ENCODE measurements around the gene ADARB1.

ADARB1 gene

DNA sequence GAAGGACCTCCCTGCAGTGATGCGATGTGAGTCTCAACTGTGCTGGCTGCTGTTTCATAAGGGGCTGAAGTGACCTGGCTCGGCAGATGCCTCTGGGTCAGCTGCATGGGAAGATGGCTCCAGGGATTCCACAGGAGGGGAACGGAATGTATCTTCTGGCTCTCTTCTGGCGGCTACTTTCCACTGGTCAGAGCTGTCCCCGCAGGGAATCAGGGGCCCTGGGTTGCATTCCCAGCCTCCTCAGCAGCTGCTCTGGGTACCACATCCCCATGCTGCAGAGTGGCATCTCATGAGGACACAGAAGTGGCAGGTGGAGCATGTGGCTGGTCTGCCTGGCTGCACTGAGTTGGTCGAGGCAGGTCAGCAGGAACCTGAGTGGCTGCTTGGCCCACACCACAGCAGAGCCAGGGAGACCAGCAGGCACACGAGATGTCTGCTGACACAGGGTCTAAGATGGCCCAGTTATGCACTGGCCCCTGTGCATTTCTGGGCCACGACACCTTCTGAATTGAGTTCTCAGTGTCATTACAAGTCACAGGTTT lies 170.5 kb downstream of the ADARB1 start:
- Histone ChIP-seq H3K79me2 (ENCODE audit: insufficient read depth, low read length) (no peaks in the 10 kb centered on the region), H3K9me3 (ENCODE audit: low read length) (peaks cover 10% of the 10 kb centered on the region), H3F3A (ENCODE audit: insufficient read depth, low read length) (no peaks in the 10 kb centered on the region), H3K27ac (ENCODE audit: low read depth, low read length, poor library complexity, severe bottlenecking) (no peak overlapping the region), H3K4me1 (ENCODE audit: insufficient read depth, low read length, severe bottlenecking) (no peaks in the 10 kb centered on the region), H3K36me3 (ENCODE audit: insufficient read depth, low read length) (no peaks in the 10 kb centered on the region; the same call in 1 of the 2 replicates), H3K27me3 (ENCODE audit: insufficient read depth, low read length) (no peaks in the 10 kb centered on the region), H3K9me2 (ENCODE audit: low read depth, low read length) (no peaks in the 10 kb centered on the region), H4K20me1 (ENCODE audit: insufficient read depth, low read length) (no peaks in the 10 kb centered on the region), H2AFZ (ENCODE audit: low read length) (no peak overlapping the region), H3K4me2 (ENCODE audit: low read length) (no peak overlapping the region), H3K4me3 (ENCODE audit: low read depth, low read length, poor library complexity, severe bottlenecking) (no peak overlapping the region), H3K9ac (ENCODE audit: low read length) (no peak overlapping the region)
- no peak for TF ChIP-seq EZH2 (IDR thresholded peaks at IDR 0.05; ENCODE audit: borderline replicate concordance, low read length)
- TF ChIP-seq, protein P1, sequence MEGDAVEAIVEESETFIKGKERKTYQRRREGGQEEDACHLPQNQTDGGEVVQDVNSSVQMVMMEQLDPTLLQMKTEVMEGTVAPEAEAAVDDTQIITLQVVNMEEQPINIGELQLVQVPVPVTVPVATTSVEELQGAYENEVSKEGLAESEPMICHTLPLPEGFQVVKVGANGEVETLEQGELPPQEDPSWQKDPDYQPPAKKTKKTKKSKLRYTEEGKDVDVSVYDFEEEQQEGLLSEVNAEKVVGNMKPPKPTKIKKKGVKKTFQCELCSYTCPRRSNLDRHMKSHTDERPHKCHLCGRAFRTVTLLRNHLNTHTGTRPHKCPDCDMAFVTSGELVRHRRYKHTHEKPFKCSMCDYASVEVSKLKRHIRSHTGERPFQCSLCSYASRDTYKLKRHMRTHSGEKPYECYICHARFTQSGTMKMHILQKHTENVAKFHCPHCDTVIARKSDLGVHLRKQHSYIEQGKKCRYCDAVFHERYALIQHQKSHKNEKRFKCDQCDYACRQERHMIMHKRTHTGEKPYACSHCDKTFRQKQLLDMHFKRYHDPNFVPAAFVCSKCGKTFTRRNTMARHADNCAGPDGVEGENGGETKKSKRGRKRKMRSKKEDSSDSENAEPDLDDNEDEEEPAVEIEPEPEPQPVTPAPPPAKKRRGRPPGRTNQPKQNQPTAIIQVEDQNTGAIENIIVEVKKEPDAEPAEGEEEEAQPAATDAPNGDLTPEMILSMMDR (IDR thresholded peaks at IDR 0.05; ENCODE audit: low read length) = no peak

DNA sequence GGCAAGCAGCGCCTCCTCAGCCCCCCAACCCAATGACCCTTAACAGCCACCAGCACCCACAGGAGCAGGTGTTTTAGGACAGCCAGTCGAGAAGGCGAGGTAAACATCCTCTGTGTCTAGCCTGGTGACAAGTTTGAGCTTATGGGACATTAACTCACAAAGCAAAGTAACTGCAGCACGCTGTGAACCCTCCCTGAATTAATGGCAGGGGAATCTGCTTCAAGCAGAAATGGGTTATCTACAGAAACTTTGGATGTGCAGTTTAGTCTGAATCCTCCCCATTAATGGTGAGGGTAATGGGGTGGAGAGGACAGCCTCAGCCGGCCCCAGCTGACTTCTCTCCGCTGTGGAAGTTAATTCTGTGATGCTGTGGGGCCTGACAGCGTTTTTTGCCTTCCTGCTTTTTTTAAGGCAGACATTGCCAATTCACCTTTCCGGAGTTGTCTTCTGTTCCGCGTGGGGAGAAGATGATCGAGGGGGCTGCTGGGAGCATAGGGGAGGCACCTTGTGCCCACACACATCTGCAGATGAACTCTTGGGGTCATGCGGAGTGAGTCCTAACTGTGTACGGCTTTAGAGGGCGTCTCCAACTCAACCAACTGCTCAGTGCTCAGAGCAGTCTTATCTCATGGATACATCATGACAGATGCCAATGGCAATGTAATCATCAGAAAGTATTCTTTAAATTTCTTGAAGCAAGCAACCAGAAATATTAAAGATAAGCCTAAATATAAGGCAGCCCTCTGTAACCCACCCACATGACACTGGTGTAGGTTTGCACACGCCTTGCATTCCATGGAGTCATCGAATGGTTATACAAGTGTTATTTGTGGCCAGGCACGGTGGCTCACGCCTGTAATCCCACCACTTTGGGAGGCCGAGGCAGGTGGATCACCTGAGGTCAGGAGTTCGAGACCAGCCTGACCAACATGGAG lies 172.3 kb downstream of the ADARB1 start:
- peaks cover 10% of the 10 kb centered on the region for H3K9me3 ChIP-seq (ENCODE audit: low read length)
- H3K4me1 ChIP-seq (ENCODE audit: insufficient read depth, low read length, severe bottlenecking) = no peaks in the 10 kb centered on the region
- no peaks in the 10 kb centered on the region for H3F3A ChIP-seq (ENCODE audit: insufficient read depth, low read length)
- TF ChIP-seq, protein P1 (IDR thresholded peaks at IDR 0.05; ENCODE audit: low read length) = no peak
- no peak for TF ChIP-seq EZH2 (IDR thresholded peaks at IDR 0.05; ENCODE audit: borderline replicate concordance, low read length)
- no peak overlapping the region for H3K27ac ChIP-seq (ENCODE audit: low read depth, low read length, poor library complexity, severe bottlenecking)
- no peak overlapping the region for H3K4me2 ChIP-seq (ENCODE audit: low read length)
- H2AFZ ChIP-seq (ENCODE audit: low read length) = no peak overlapping the region
- no peaks in the 10 kb centered on the region for H4K20me1 ChIP-seq (ENCODE audit: insufficient read depth, low read length)
- H3K9me2 ChIP-seq (ENCODE audit: low read depth, low read length) = no peaks in the 10 kb centered on the region
- no peaks in the 10 kb centered on the region; the same call in 1 of the 2 replicates for H3K36me3 ChIP-seq (ENCODE audit: insufficient read depth, low read length)
- H3K79me2 ChIP-seq (ENCODE audit: insufficient read depth, low read length) = no peaks in the 10 kb centered on the region
- no peak overlapping the region for H3K9ac ChIP-seq (ENCODE audit: low read length)
- no peaks in the 10 kb centered on the region for H3K27me3 ChIP-seq (ENCODE audit: insufficient read depth, low read length)
- H3K4me3 ChIP-seq (ENCODE audit: low read depth, low read length, poor library complexity, severe bottlenecking) = no peak overlapping the region

DNA sequence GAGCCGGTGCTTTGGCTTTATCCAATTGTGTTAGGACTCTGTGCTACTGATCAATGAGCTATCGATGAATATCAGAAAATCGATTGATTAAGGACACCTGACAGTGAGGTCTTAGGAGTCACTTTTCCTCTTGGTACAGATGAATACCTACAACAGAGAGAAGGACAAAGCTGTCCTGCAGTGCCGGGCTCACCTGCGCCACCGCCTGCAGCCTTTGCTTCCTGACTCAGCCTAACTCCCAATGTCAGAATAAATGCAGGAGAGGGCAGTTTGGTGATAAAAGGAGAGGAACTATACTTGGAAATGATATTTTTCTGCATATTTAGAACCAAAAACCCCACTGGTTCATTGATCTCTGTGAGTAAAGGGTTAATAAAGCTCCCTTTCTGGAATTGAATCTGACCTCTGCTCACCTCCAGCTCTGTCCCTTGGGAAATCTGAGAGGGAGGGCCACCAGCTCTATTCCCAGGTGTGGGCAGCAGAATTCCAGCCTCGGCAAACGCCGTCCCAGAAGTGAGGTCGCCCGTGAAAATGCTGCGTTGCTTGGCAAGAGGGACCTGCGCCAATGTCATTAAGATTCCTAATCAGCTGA lies 174.0 kb downstream of the ADARB1 start:
- no peaks in the 10 kb centered on the region for H3K27me3 ChIP-seq (ENCODE audit: insufficient read depth, low read length)
- no peak overlapping the region for H3K4me2 ChIP-seq (ENCODE audit: low read length)
- no peaks in the 10 kb centered on the region for H4K20me1 ChIP-seq (ENCODE audit: insufficient read depth, low read length)
- H3F3A ChIP-seq (ENCODE audit: insufficient read depth, low read length) = no peaks in the 10 kb centered on the region
- H3K9ac ChIP-seq (ENCODE audit: low read length) = no peak overlapping the region
- H3K79me2 ChIP-seq (ENCODE audit: insufficient read depth, low read length) = no peaks in the 10 kb centered on the region
- no peaks in the 10 kb centered on the region for H3K4me1 ChIP-seq (ENCODE audit: insufficient read depth, low read length, severe bottlenecking)
- no peaks in the 10 kb centered on the region; the same call in 1 of the 2 replicates for H3K36me3 ChIP-seq (ENCODE audit: insufficient read depth, low read length)
- H3K4me3 ChIP-seq (ENCODE audit: low read depth, low read length, poor library complexity, severe bottlenecking) = no peak overlapping the region
- H2AFZ ChIP-seq (ENCODE audit: low read length) = no peak overlapping the region
- H3K9me2 ChIP-seq (ENCODE audit: low read depth, low read length) = no peaks in the 10 kb centered on the region
- peaks cover 8% of the 10 kb centered on the region for H3K9me3 ChIP-seq (ENCODE audit: low read length)
- TF ChIP-seq, protein P1 (IDR thresholded peaks at IDR 0.05; ENCODE audit: low read length) = no peak
- TF ChIP-seq EZH2 (IDR thresholded peaks at IDR 0.05; ENCODE audit: borderline replicate concordance, low read length) = no peak
- no peak overlapping the region for H3K27ac ChIP-seq (ENCODE audit: low read depth, low read length, poor library complexity, severe bottlenecking)

Data from OCI-LY1 (cell line).